ENCODE measurements around the gene LAIR1. TPM values are rescaled to one million over a fixed set of nuclear protein-coding genes. Genes with fewer than 3 reads are reported as not detected.
"Not testable (repeated sequence)": the region's sequence is repeated elsewhere in the genome, so short reads cannot be mapped to it uniquely, and the experiment has no call there.

Gene LAIR1
- total and polyA plus RNA-seq, 2 experiments from 2014 or later, result 0.10 to 1.3 TPM

- TF ChIP-seq CREB1 (CRISPR knock-in tag; IDR thresholded peaks at IDR 0.05; ENCODE audit: low read depth), result no peak
- TF ChIP-seq POLR2AphosphoS5 (IDR thresholded peaks at IDR 0.05; ENCODE audit: low read depth), result no peak
- TF ChIP-seq JUNB (IDR thresholded peaks at IDR 0.05; ENCODE audit: unreplicated experiment), result no peak
- no peak for TF ChIP-seq NANOG (IDR thresholded peaks at IDR 0.05; ENCODE audit: borderline replicate concordance)
- TF ChIP-seq EZH2 (IDR thresholded peaks at IDR 0.05; ENCODE audit: low read depth, unreplicated experiment), result no peak
- H3K36me3 Mint-ChIP-seq (ENCODE audit: low read depth), result no peaks in the 10 kb centered on the region; the same call in 2 of the 3 replicates
Observed at GRCh38 chr19:54376610-54377285, 12.0 kb upstream of the LAIR1 start.

DNA sequence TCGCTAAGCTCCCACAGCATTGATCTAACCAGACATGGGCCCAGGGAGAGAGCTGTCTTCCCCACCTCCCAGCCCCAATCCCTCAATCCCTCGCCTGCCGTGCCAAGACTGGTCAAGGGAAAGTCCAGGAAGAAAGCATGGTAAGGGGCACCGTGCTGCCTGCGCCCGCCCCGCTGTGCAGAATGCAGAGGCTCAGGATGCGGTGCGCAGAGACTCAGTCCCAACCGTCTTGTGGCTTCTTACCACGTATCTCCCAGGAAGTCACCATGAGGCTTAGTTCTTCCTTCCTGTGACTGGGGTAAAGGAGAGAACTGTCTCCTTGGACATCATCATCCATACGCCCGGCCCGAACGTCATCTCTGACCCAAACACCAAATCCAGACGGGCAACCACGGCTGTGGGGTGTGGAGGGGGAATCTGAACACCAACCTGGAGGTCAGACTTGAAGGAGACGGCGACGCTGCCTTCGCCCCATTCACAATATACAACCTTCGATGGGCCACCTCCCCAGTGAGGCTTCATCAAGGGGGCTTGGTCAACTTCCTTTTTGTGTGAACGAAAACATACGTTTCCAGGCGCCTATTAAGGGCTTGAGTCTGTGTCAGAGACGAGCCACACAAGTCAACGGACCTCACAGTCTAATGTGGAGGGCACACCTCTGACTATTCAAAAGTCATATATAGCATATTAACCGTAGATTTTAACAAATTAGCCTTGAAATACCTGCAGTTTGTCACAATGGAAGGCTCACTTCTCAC, 10.6 kb upstream of the LAIR1 start:
- H3K27me3 Mint-ChIP-seq (ENCODE audit: insufficient read depth, low read depth, poor library complexity); H3K4me1 Mint-ChIP-seq; H3K27ac Mint-ChIP-seq; H2AFZ ChIP-seq; ATAC-seq; H3K36me3 Mint-ChIP-seq (ENCODE audit: low read depth); H3K36me3 ChIP-seq (ENCODE audit: insufficient read depth); H3K4me3 ChIP-seq; DNase-seq (ENCODE audit: low spot score); H3F3A ChIP-seq (replicated peaks; ENCODE audit: low read depth); H3K4me2 ChIP-seq; H3K4me1 ChIP-seq (ENCODE audit: insufficient read depth); H3K79me2 ChIP-seq (replicated peaks; ENCODE audit: insufficient read depth); H3K27me3 ChIP-seq (ENCODE audit: insufficient read depth); H3K27ac ChIP-seq (ENCODE audit: low read depth); H3K9me2 ChIP-seq (ENCODE audit: insufficient read depth); H3K4me3 Mint-ChIP-seq; H4K20me1 ChIP-seq (replicated peaks; ENCODE audit: insufficient read depth): not testable (repeated sequence)
- peaks cover 12% of the 10 kb centered on the region; the same call in 2 of the 3 replicates for H3K9me3 Mint-ChIP-seq

More at GRCh38 chr19:54376610-54377285, 12.0 kb upstream of the LAIR1 start:
- H3K4me3 Mint-ChIP-seq, result no peak overlapping the region; the same call in 2 of the 3 replicates
- H3K9me3 Mint-ChIP-seq, result peaks cover 17% of the 10 kb centered on the region
- Histone ChIP-seq H3K4me2 (no peak overlapping the region), H3K36me3 (ENCODE audit: insufficient read depth) (no peaks in the 10 kb centered on the region), H3K27me3 (ENCODE audit: insufficient read depth) (no peaks in the 10 kb centered on the region), H3K79me2 (replicated peaks; ENCODE audit: insufficient read depth) (no peaks in the 10 kb centered on the region), H3K4me3 (no peak overlapping the region), H2AFZ (no peak overlapping the region), H4K20me1 (replicated peaks; ENCODE audit: insufficient read depth) (no peaks in the 10 kb centered on the region), H3K9me2 (ENCODE audit: insufficient read depth) (no peaks in the 10 kb centered on the region), H3F3A (replicated peaks; ENCODE audit: low read depth) (no peaks in the 10 kb centered on the region), H3K27ac (ENCODE audit: low read depth) (no peak overlapping the region), H3K4me1 (ENCODE audit: insufficient read depth) (no peaks in the 10 kb centered on the region)
- no peak for ATAC-seq
- peaks cover 4% of the 10 kb centered on the region for H3K27me3 Mint-ChIP-seq (ENCODE audit: insufficient read depth, low read depth, poor library complexity)
- H3K4me1 Mint-ChIP-seq, result no peaks in the 10 kb centered on the region
- H3K27ac Mint-ChIP-seq, result no peak overlapping the region
- DNase-seq (ENCODE audit: low spot score), result no peak

- Mint-ChIP-seq H3K4me1 (no peaks in the 10 kb centered on the region), H3K4me3 (no peak overlapping the region), H3K36me3 (ENCODE audit: low read depth) (no peaks in the 10 kb centered on the region; the same call in 2 of the 3 replicates), H3K27ac (no peak overlapping the region), H3K27me3 (ENCODE audit: insufficient read depth, low read depth, poor library complexity) (peaks cover 1% of the 10 kb centered on the region), H3K9me3 (peaks cover 12% of the 10 kb centered on the region; the same call in 2 of the 3 replicates)
- Histone ChIP-seq H4K20me1 (replicated peaks; ENCODE audit: insufficient read depth) (no peaks in the 10 kb centered on the region), H3K4me2 (no peak overlapping the region), H3K27me3 (ENCODE audit: insufficient read depth) (no peaks in the 10 kb centered on the region), H3K27ac (ENCODE audit: low read depth) (no peak overlapping the region), H3K9me2 (ENCODE audit: insufficient read depth) (no peaks in the 10 kb centered on the region), H3K36me3 (ENCODE audit: insufficient read depth) (no peaks in the 10 kb centered on the region), H3K4me1 (ENCODE audit: insufficient read depth) (no peaks in the 10 kb centered on the region), H2AFZ (no peak overlapping the region), H3K4me3 (no peak overlapping the region), H3K79me2 (replicated peaks; ENCODE audit: insufficient read depth) (no peaks in the 10 kb centered on the region), H3F3A (replicated peaks; ENCODE audit: low read depth) (no peaks in the 10 kb centered on the region)
- no peak for ATAC-seq
- DNase-seq (ENCODE audit: low spot score), result no peak
- TF ChIP-seq, protein P1, sequence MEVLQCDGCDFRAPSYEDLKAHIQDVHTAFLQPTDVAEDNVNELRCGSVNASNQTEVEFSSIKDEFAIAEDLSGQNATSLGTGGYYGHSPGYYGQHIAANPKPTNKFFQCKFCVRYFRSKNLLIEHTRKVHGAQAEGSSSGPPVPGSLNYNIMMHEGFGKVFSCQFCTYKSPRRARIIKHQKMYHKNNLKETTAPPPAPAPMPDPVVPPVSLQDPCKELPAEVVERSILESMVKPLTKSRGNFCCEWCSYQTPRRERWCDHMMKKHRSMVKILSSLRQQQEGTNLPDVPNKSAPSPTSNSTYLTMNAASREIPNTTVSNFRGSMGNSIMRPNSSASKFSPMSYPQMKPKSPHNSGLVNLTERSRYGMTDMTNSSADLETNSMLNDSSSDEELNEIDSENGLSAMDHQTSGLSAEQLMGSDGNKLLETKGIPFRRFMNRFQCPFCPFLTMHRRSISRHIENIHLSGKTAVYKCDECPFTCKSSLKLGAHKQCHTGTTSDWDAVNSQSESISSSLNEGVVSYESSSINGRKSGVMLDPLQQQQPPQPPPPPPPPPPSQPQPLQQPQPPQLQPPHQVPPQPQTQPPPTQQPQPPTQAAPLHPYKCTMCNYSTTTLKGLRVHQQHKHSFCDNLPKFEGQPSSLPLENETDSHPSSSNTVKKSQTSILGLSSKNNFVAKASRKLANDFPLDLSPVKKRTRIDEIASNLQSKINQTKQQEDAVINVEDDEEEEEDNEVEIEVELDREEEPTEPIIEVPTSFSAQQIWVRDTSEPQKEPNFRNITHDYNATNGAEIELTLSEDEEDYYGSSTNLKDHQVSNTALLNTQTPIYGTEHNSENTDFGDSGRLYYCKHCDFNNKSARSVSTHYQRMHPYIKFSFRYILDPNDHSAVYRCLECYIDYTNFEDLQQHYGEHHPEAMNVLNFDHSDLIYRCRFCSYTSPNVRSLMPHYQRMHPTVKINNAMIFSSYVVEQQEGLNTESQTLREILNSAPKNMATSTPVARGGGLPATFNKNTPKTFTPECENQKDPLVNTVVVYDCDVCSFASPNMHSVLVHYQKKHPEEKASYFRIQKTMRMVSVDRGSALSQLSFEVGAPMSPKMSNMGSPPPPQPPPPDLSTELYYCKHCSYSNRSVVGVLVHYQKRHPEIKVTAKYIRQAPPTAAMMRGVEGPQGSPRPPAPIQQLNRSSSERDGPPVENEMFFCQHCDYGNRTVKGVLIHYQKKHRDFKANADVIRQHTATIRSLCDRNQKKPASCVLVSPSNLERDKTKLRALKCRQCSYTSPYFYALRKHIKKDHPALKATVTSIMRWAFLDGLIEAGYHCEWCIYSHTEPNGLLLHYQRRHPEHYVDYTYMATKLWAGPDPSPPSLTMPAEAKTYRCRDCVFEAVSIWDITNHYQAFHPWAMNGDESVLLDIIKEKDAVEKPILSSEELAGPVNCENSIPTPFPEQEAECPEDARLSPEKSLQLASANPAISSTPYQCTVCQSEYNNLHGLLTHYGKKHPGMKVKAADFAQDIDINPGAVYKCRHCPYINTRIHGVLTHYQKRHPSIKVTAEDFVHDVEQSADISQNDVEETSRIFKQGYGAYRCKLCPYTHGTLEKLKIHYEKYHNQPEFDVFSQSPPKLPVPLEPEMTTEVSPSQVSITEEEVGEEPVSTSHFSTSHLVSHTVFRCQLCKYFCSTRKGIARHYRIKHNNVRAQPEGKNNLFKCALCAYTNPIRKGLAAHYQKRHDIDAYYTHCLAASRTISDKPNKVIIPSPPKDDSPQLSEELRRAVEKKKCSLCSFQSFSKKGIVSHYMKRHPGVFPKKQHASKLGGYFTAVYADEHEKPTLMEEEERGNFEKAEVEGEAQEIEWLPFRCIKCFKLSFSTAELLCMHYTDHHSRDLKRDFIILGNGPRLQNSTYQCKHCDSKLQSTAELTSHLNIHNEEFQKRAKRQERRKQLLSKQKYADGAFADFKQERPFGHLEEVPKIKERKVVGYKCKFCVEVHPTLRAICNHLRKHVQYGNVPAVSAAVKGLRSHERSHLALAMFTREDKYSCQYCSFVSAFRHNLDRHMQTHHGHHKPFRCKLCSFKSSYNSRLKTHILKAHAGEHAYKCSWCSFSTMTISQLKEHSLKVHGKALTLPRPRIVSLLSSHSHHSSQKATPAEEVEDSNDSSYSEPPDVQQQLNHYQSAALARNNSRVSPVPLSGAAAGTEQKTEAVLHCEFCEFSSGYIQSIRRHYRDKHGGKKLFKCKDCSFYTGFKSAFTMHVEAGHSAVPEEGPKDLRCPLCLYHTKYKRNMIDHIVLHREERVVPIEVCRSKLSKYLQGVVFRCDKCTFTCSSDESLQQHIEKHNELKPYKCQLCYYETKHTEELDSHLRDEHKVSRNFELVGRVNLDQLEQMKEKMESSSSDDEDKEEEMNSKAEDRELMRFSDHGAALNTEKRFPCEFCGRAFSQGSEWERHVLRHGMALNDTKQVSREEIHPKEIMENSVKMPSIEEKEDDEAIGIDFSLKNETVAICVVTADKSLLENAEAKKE (CRISPR knock-in tag; IDR thresholded peaks at IDR 0.05), result no peak
- no peak for TF ChIP-seq EZH2phosphoT487 (IDR thresholded peaks at IDR 0.05; ENCODE audit: unreplicated experiment)
Observed at GRCh38 chr19:54373781-54374631, 9.3 kb upstream of the LAIR1 start.

Measured in GM23338 (cell line).